Activated CD4-positive, alpha-beta T cell treated with anti-CD3 and anti-CD28 coated beads, Interleukin-10, Interleukin-2, amounts not matched to agents 100 ng/mL and 50 ng/mL, durations not matched to agents 16 hours and 8 hours (primary cell): ENCODE results near the gene ALDOC.

Experiments
- DNase-seq: peaks from one replicate; pipeline ENCODE4 v3.0.0-alpha.2; 2020

ALDOC gene

GRCh38 chr17:28530250-28530649, 46.4 kb downstream of the ALDOC start:
- no peak for DNase-seq

GRCh38 chr17:28529013-28529400, 47.7 kb downstream of the ALDOC start:
- no peak for DNase-seq

GRCh38 chr17:28528327-28529012, 48.2 kb downstream of the ALDOC start:
- no peak for DNase-seq

GRCh38 chr17:28527859-28528258, 48.8 kb downstream of the ALDOC start:
- no peak for DNase-seq

GRCh38 chr17:28527181-28527681, 49.5 kb downstream of the ALDOC start:
- DNase-seq: no peak

GRCh38 chr17:28526381-28526780, 50.3 kb downstream of the ALDOC start:
- DNase-seq: no peak

- DNase-seq: no peak
These were observed 51.9 kb downstream of the ALDOC start for GRCh38 chr17:28524476-28525424.

GRCh38 chr17:28523876-28524275, 52.8 kb downstream of the ALDOC start:
- DNase-seq: no peak

GRCh38 chr17:28523186-28523585, 53.5 kb downstream of the ALDOC start:
- no peak for DNase-seq
